Measurements from ENCODE around the gene NAB1.

- no peak for TF ChIP-seq CTCF (IDR thresholded peaks at IDR 0.05)
- no peak for TF ChIP-seq REST (IDR thresholded peaks at IDR 0.05; ENCODE audit: insufficient read depth in 1 of 2, low read depth in 2 of 2, low read length in 1 of 2)
- no peak for TF ChIP-seq POLR2AphosphoS5 (IDR thresholded peaks at IDR 0.05; ENCODE audit: low read depth, low read length)
- no peak for TF ChIP-seq SIN3A (IDR thresholded peaks at IDR 0.05; ENCODE audit: borderline replicate concordance, insufficient read depth, low read depth, low read length)
Measured at GRCh38 chr2:190701586-190701985, 52.7 kb downstream of the NAB1 start.

Measured in Panc1 (cell line).